C4-2B (cell line): ENCODE results near the gene PIK3R2.

ENCODE experiments used
- H3K27ac ChIP-seq: fragments of 450-650 bp; 2 replicates; pipeline ENCODE4 v1.5.1; 2017
- ZFX ChIP-seq: fragments of 450-650 bp; IDR thresholded peaks from 2 replicates; pipeline ENCODE4 v1.6.1; 2017
- TF ChIP-seq, protein P1 (sequence below): fragments of 450-650 bp; conservative IDR thresholded peaks from 2 replicates; pipeline ENCODE4 v1.5.1; 2017; ENCODE audit warnings: mild to moderate bottlenecking

PIK3R2 gene

DNA sequence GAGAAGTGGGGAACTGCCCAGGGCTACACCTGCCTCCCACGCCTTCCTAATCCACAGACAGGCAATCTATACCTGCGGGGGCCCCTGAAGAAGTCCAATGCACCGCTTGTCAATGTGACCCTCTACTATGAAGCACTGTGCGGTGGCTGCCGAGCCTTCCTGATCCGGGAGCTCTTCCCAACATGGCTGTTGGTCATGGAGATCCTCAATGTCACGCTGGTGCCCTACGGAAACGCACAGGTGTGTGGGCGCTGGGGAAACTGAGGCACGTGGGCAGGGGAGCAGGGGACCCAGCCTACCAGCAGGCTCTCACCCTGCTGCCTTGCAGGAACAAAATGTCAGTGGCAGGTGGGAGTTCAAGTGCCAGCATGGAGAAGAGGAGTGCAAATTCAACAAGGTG, 22.0 kb downstream of the PIK3R2 start:
- no peak overlapping the region for H3K27ac ChIP-seq

DNA sequence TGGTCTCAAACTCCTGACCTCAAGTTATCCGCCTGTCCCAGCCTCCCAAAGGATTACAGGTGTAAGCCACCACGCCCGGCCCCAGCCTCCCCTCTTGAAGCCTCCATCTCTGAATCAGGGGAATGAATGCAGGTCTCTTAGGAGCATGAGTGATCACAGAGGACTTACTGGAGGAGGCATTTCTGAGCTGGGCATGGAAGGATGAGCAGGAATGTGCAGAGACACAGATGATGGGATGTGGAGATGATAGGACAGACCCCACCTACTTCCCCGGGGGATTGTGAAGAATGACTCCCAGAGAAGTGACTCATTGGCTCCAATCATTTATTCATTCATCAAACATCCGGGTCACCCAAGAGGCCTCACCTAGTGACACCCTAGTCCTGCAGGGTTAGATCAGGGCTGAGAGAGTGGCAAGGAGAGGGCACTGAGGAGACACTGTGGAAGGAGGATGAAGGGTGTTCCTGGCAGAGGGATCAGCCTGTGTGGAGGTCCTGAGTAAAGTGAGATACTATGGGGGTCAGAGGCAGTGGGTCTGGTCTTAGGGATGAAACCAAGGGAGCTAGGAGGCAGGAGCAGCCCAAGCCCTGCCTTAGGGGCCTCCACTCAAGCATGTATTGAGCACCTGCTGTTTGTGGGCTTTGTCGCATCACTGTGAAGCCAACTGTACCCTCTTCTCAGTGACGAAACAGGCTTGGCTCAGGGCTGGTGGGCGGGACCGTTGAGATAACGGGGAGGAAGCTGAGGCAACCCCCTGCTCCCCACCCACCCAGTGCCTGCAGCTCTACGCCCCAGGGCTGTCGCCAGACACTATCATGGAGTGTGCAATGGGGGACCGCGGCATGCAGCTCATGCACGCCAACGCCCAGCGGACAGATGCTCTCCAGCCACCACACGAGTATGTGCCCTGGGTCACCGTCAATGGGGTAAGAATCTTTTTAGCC, 23.7 kb downstream of the PIK3R2 start:
- no peak overlapping the region for H3K27ac ChIP-seq
- TF ChIP-seq ZFX = no peak
- TF ChIP-seq, protein P1, sequence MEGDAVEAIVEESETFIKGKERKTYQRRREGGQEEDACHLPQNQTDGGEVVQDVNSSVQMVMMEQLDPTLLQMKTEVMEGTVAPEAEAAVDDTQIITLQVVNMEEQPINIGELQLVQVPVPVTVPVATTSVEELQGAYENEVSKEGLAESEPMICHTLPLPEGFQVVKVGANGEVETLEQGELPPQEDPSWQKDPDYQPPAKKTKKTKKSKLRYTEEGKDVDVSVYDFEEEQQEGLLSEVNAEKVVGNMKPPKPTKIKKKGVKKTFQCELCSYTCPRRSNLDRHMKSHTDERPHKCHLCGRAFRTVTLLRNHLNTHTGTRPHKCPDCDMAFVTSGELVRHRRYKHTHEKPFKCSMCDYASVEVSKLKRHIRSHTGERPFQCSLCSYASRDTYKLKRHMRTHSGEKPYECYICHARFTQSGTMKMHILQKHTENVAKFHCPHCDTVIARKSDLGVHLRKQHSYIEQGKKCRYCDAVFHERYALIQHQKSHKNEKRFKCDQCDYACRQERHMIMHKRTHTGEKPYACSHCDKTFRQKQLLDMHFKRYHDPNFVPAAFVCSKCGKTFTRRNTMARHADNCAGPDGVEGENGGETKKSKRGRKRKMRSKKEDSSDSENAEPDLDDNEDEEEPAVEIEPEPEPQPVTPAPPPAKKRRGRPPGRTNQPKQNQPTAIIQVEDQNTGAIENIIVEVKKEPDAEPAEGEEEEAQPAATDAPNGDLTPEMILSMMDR = no peak

More for the DNA sequence above, 22.0 kb downstream of the PIK3R2 start:
- TF ChIP-seq, protein P1 = no peak
- no peak for TF ChIP-seq ZFX

DNA sequence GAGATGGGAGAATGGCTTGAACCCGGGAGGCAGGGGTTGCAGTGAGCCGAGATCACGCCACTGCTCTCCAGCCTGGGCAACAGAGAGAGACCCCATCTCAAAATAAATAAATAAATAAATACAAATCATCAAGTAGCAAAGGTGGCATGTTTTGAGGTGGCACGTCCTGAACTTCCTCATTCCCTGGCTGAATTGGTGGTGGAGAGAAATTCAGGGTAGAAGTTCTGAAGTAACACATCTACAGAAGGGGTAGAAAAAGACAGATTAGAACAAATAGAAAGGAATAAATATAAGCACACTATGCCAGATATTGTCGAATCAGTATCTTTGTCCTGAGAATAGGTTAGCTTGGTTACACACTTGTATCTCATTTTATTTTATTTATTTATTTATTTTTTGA, 27.0 kb downstream of the PIK3R2 start:
- no peak for TF ChIP-seq ZFX
- TF ChIP-seq, protein P1 = no peak
- no peak overlapping the region for H3K27ac ChIP-seq

DNA sequence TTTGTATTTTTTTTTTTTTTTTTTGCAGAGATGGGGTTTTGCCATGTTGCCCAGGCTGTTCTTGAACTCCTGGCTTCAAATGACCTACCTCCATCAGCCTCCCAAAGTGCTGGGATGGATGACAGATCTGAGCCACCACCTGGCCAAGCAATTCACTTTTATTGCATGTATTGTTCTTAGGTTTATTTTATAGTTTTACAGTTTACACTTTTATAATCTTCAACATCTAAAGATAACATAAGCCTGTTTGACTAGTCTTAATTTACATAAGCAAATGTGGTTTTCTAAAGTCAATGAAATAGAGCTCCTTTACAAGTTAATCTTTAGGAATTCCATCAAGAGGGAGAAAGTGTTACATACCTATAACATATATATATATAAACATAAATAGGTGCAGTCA, 30.6 kb downstream of the PIK3R2 start:
- H3K27ac ChIP-seq = peak overlapping the region; percentile 55
- TF ChIP-seq ZFX = no peak
- TF ChIP-seq, protein P1 = no peak

DNA sequence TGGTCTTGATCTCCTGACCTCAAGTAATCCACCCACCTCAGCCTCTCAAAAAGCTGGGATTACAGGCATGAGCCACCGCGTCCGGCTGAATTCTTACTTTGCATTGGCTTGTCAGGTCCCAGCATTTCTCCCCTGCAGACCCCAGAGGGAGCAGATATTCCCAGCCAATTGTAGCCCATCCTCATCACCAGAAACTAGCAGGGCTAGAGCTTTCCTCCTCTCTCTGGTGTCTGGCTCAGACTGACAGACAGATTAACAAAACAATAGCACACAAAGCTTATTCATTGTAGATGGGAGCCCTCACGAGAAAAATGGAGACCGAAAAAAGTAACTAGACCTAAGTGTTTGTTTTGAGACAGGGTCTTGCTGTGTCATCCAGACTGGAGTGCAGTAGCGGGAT, 32.6 kb downstream of the PIK3R2 start:
- TF ChIP-seq, protein P1 = no peak
- no peak for TF ChIP-seq ZFX
- no peak overlapping the region for H3K27ac ChIP-seq

DNA sequence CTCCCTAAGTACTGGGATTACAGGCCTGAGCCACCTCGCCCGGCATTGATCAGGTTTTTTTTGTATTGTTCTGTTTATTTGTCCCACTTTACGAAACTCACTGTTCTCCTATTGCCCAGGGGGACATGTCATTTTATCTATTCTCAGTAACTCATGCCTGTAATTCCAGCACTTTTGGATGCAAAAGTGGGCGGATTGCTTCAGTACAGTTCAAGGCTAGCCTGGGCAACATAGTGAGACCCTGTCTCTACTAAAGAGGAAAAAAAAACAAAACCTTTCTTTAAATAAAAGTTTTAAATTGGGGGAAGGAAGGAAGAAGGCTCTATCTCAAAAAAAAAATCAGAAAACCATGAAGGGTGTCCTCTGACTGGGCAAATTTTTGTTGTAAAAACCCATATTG, 37.3 kb downstream of the PIK3R2 start:
- peak overlapping the region; percentile 88; the same call in 1 of the 2 replicates for H3K27ac ChIP-seq
- TF ChIP-seq, protein P1 = no peak
- TF ChIP-seq ZFX = no peak

DNA sequence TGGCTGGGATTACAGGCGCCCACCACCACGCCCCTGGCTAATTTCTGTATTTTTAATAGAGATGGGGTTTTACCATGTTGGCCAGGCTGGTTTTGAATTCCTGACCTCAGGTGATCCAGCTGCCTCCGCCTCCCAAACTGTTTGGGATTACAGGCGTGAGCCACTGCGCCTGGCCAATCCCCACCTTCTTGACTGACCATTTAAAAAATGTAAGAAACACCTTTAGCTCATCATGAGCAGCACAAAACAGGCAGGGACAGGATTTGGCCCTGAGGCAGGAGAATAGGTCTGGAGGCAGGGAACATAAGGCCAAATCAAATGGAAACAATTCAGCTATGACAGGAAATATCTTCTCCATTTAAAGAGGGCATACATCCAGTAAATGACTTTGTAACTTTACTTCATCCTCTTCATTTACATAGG, 38.7 kb downstream of the PIK3R2 start:
- H3K27ac ChIP-seq = peak overlapping the region; percentile 88
- TF ChIP-seq, protein P1 = no peak
- no peak for TF ChIP-seq ZFX
